IPS DF 6.9 (cell line): Measurements from ENCODE around the gene GRIP1.

Experiments used
- DNase-seq: peaks from one replicate; pipeline ENCODE4 v3.0.0-alpha.2; 2013; ENCODE audit warnings: low read depth, low spot score
- H3K27ac ChIP-seq: one replicate; pipeline ENCODE4 v1.5.1; 2013; ENCODE audit warnings: low read length, control low read depth
- H3K27me3 ChIP-seq: 2 replicates; pipeline ENCODE4 v1.6.1; 2013; ENCODE audit warnings: mild to moderate bottlenecking, low read length; ENCODE audit not compliant: control insufficient read depth, insufficient read depth
- H3K36me3 ChIP-seq: 2 replicates; pipeline ENCODE4 v1.6.1; 2013; ENCODE audit warnings: low read length; ENCODE audit not compliant: control insufficient read depth, insufficient read depth
- H3K4me1 ChIP-seq: 2 replicates; pipeline ENCODE4 v1.6.1; 2013; ENCODE audit warnings: low read length; ENCODE audit not compliant: control insufficient read depth, insufficient read depth
- H3K4me3 ChIP-seq: 2 replicates; pipeline ENCODE4 v1.5.1; 2013; ENCODE audit warnings: mild to moderate bottlenecking, low read length
- H3K9me3 ChIP-seq: 2 replicates; pipeline ENCODE4 v1.6.1; 2013; ENCODE audit warnings: low read length, inconsistent platforms; ENCODE audit not compliant: control insufficient read depth, insufficient read depth
- WGBS: extraction: QIAGEN DNeasy Blood & Tissue Kit; methylation state at CpG from one replicate; pipeline ENCODE4 v1.1.7; 2013; ENCODE audit warnings: mixed read lengths, missing lambda C conversion rate; ENCODE audit not compliant: insufficient read length, insufficient coverage; 5-methylcytosine and 5-hydroxymethylcytosine counted together

GRIP1 gene

DNA sequence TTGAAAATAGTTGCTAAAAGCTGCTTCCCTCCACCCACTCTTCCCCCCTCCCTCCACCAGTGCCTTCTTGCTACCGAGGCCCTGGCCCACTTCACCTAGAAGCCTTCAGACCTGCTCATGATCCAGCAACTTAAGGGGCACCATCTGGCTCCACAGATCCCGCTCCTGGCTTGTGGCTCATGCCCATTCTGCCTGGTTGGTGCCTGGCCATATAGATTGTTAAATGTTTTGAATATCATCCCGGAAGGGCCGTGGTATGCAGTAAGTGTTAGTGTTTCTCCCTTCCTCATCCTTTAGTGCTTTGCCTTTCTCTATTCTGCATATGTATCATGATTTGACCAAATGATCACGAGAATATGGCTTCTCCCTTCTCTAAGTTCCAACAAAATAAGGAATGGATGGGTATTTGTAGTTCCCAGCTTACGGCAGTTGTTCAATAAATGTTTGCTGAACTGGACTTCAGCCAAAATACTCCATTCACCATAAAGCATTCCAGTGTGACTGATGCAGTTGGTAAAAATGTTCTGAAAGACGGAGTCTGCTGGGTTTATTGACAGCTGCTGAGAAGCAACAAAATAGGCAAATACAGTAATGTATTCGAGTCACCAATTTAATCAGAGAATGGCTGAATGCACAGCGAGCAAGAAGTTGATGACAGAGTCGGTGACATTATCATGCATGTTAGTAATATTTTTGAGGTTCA, 30.7 kb downstream of the GRIP1 start:
- Histone ChIP-seq H3K9me3 (no peaks in the 10 kb centered on the region), H3K27ac (no peak overlapping the region), H3K36me3 (no peaks in the 10 kb centered on the region), H3K27me3 (no peaks in the 10 kb centered on the region), H3K4me3 (no peak overlapping the region), H3K4me1 (no peaks in the 10 kb centered on the region)
- DNase-seq, result no peak
- no CpG with 5 or more reads among the region's 10 CpGs for WGBS

GRCh38 chr12:66647034-66647691, 31.7 kb downstream of the GRIP1 start:
- H3K27ac ChIP-seq, result no peak overlapping the region
- DNase-seq, result no peak

DNA sequence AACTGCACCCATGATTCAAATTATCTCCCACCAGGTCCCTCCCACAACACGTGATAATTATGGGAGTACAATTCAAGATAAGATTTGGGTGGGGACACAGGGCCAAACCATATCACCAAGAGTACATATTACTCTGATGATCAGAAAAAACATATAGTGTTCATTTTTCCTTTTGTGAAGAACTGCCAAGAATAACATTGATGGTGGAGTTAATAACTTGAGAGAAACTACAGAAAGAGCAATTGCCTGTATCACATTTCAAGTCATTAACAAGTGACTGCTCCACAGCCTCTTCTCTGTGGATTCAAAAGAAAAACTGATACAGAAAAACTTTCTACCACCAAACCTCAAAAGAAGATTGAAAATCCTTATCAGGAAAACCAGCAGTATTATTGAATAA, 34.7 kb downstream of the GRIP1 start:
- H3K9me3 ChIP-seq, result no peaks in the 10 kb centered on the region
- H3K4me3 ChIP-seq, result no peak overlapping the region
- DNase-seq, result no peak
- no peaks in the 10 kb centered on the region for H3K27me3 ChIP-seq
- H3K4me1 ChIP-seq, result 0 out of 2 replicates have a peak, but pooled peaks cover 1% of the 10 kb centered on the region
- no CpG with 5 or more reads among the region's 1 CpG for WGBS
- H3K36me3 ChIP-seq, result no peaks in the 10 kb centered on the region
- H3K27ac ChIP-seq, result no peak overlapping the region

More at GRCh38 chr12:66647034-66647691, 31.7 kb downstream of the GRIP1 start:
- Histone ChIP-seq H3K36me3 (no peaks in the 10 kb centered on the region), H3K27me3 (no peaks in the 10 kb centered on the region), H3K9me3 (no peaks in the 10 kb centered on the region), H3K4me3 (no peak overlapping the region), H3K4me1 (no peaks in the 10 kb centered on the region)
- WGBS, result no CpG with 5 or more reads among the region's 5 CpGs

DNA sequence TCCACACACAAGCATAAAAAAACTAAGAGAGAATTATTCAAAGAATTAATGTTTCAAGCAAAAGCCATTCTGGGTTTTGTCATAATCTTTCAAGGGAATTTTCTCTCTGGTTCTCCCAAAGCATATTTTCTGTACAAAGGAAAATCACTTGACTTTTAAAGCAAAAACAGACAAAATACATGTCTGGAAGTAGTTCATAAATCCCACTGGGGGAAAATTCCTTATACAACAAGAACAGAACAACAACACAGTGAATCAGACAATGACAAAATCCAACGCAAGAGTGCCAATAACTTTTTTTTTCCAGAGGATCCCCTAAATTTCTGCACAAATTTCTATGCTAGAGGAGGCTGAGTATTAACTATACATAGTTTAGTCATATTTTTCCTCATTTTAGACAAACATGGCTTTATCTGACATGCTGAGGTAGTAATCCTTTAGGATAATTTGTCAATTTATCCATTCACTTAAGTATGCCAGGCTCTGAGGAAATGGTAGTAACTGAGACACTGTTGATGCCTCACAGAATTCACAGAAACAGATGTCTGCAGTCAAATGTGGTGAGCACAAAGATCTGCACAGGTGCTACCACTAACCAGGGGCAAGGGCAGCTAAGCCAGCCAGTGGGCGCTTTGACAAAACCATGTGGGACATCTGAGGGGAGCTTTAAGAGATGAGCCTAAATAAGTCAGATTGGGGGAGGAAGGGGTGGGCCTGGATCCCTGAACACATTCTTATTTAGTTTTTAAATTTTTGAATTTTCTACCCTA, 38.0 kb downstream of the GRIP1 start:
- no peaks in the 10 kb centered on the region for H3K9me3 ChIP-seq
- H3K4me3 ChIP-seq, result no peak overlapping the region
- no peak for DNase-seq
- H3K36me3 ChIP-seq, result no peaks in the 10 kb centered on the region
- H3K4me1 ChIP-seq, result 0 out of 2 replicates have a peak, but pooled peaks cover 2% of the 10 kb centered on the region
- WGBS, result no CpG with 5 or more reads among the region's 2 CpGs
- H3K27ac ChIP-seq, result no peak overlapping the region
- no peaks in the 10 kb centered on the region for H3K27me3 ChIP-seq

GRCh38 chr12:66638666-66639065, 40.2 kb downstream of the GRIP1 start:
- H3K36me3 ChIP-seq, result no peaks in the 10 kb centered on the region
- no peak for DNase-seq

GRCh38 chr12:66637699-66638301, 41.1 kb downstream of the GRIP1 start:
- H3K27me3 ChIP-seq, result no peaks in the 10 kb centered on the region
- H3K4me1 ChIP-seq, result 0 out of 2 replicates have a peak, but pooled peaks cover 2% of the 10 kb centered on the region
- no CpG with 5 or more reads among the region's 3 CpGs for WGBS
- H3K9me3 ChIP-seq, result no peaks in the 10 kb centered on the region
- DNase-seq, result no peak
- no peaks in the 10 kb centered on the region for H3K36me3 ChIP-seq
- no peak overlapping the region for H3K4me3 ChIP-seq
- H3K27ac ChIP-seq, result no peak overlapping the region

More at GRCh38 chr12:66638666-66639065, 40.2 kb downstream of the GRIP1 start:
- Histone ChIP-seq H3K27me3 (no peaks in the 10 kb centered on the region), H3K9me3 (no peaks in the 10 kb centered on the region), H3K4me1 (0 out of 2 replicates have a peak, but pooled peaks cover 2% of the 10 kb centered on the region), H3K4me3 (no peak overlapping the region), H3K27ac (no peak overlapping the region)
- no CpG with 5 or more reads among the region's 2 CpGs for WGBS

- no peaks in the 10 kb centered on the region for H3K36me3 ChIP-seq
- H3K4me1 ChIP-seq, result 0 out of 2 replicates have a peak, but pooled peaks cover 2% of the 10 kb centered on the region
- H3K27ac ChIP-seq, result no peak overlapping the region
- no CpG with 5 or more reads among the region's 3 CpGs for WGBS
- H3K27me3 ChIP-seq, result no peaks in the 10 kb centered on the region
- no peak overlapping the region for H3K4me3 ChIP-seq
- DNase-seq, result no peak
- no peaks in the 10 kb centered on the region for H3K9me3 ChIP-seq
Measured at GRCh38 chr12:66636771-66637170, 42.1 kb downstream of the GRIP1 start.

DNA sequence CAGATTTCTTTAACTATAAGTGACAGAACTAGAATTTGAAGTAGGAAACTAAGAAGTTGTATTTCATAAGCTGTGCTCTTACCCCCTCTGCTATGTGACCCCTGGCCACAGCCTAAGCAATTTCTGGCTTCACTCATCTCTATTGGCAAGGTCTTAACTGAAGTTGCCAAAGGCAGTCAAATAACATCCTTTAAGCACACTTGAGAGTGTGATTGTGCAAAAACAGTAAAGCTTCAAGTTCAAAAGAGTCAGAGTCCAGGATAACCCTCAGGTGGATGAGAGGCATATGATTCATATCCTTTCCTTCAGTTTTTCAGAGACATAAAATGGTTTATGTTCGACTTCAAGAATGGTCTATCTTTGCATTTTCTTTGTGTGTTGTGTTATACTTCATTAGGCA, 45.2 kb downstream of the GRIP1 start:
- H3K9me3 ChIP-seq, result no peaks in the 10 kb centered on the region

DNA sequence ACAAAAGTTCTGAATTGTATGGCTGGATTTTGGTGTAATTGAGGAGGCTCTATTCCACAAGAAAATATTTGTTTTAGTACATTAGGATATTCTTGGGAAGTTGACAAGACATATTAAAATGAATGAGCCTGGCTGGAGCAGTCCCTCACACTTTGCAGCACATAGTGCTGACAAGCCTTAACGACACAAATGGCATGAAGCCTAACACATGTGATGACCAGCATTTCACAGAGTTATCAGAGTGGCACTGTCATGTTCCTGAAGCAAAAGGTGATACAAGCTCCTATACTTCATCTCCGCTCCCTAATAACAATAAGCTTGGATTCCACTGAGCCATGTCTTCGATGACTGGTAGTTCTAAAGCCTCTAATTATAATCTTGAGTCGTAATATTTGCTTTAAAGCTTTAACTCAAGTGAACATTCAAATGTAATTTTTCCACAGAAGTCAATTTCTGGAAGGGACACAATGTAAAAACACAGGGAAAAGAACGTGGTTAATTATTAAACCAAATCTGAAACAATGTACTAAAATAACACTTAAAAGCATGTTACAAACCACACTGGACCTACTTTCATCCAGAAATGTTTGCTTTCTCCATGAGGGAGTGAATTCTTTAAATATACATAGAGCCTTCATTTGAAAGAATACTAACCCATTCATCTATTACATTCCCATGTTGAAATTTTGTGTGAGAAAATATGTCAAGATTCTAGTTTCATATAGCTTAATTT, 49.6 kb downstream of the GRIP1 start:
- Histone ChIP-seq H3K4me3 (no peak overlapping the region), H3K9me3 (no peaks in the 10 kb centered on the region), H3K27ac (no peak overlapping the region), H3K27me3 (no peaks in the 10 kb centered on the region), H3K4me1 (no peaks in the 10 kb centered on the region), H3K36me3 (no peaks in the 10 kb centered on the region)
- WGBS, result no CpG with 5 or more reads among the region's 5 CpGs
- DNase-seq, result no peak

More for the DNA sequence above, 45.2 kb downstream of the GRIP1 start:
- Histone ChIP-seq H3K36me3 (no peaks in the 10 kb centered on the region), H3K4me3 (no peak overlapping the region), H3K27ac (no peak overlapping the region), H3K27me3 (no peaks in the 10 kb centered on the region), H3K4me1 (no peaks in the 10 kb centered on the region)
- no CpG with 5 or more reads among the region's 1 CpG for WGBS
- DNase-seq, result no peak

DNA sequence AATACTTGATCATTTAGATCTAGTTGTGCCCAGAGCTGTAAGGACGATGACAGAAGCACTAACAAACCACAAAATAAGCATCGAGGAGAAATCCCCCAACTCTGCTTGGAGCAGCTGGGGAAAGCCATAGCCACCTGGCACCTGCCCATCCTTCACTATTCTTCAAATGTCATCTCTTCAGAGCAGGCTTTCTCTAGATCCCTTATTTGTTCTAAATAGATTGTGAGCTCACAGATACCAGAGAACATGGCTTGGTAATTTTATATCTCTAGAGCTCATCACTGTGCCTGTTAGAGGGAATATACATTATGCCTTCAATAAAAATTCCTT, 50.9 kb downstream of the GRIP1 start:
- H3K9me3 ChIP-seq, result no peaks in the 10 kb centered on the region
- no peaks in the 10 kb centered on the region for H3K4me1 ChIP-seq
- H3K4me3 ChIP-seq, result no peak overlapping the region
- H3K27me3 ChIP-seq, result no peaks in the 10 kb centered on the region
- H3K36me3 ChIP-seq, result no peaks in the 10 kb centered on the region
- no peak overlapping the region for H3K27ac ChIP-seq
- no CpG with 5 or more reads among the region's 2 CpGs for WGBS
- no peak for DNase-seq
